Effector memory CD4-positive, alpha-beta T cell (primary cell): ENCODE measurements around the gene TMEM95.

ENCODE experiments used
- DNase-seq, 3 donors: peaks; one replicate each; pipeline ENCODE4 v3.0.0-alpha.2; 2020
- H3K27ac ChIP-seq: 2 replicates; pipeline ENCODE4 v1.7.0; 2013; ENCODE audit warnings: mild to moderate bottlenecking, low read length, moderate library complexity; ENCODE audit not compliant: insufficient read depth, poor library complexity, severe bottlenecking
- H3K27me3 ChIP-seq: replicated peaks from 2 replicates; pipeline ENCODE4 v1.7.0; 2013; ENCODE audit warnings: mild to moderate bottlenecking, low read length; ENCODE audit not compliant: insufficient read depth, control insufficient read depth, poor library complexity, severe bottlenecking
- H3K36me3 ChIP-seq: 2 replicates; pipeline ENCODE4 v1.7.0; 2013; ENCODE audit warnings: mild to moderate bottlenecking, low read length, moderate library complexity; ENCODE audit not compliant: control insufficient read depth, insufficient read depth
- H3K4me1 ChIP-seq: 2 replicates; pipeline ENCODE4 v1.7.0; 2013; ENCODE audit warnings: low read length, mild to moderate bottlenecking; ENCODE audit not compliant: control insufficient read depth, insufficient read depth, poor library complexity, severe bottlenecking
- H3K4me3 ChIP-seq: 2 replicates; pipeline ENCODE4 v1.7.0; 2013; ENCODE audit warnings: low read length, low read depth, mild to moderate bottlenecking; ENCODE audit not compliant: insufficient read depth, poor library complexity, severe bottlenecking
- H3K9me3 ChIP-seq: 2 replicates; pipeline ENCODE4 v1.7.0; 2013; ENCODE audit warnings: mild to moderate bottlenecking, low read length, moderate library complexity; ENCODE audit not compliant: control insufficient read depth

TMEM95 gene

DNA sequence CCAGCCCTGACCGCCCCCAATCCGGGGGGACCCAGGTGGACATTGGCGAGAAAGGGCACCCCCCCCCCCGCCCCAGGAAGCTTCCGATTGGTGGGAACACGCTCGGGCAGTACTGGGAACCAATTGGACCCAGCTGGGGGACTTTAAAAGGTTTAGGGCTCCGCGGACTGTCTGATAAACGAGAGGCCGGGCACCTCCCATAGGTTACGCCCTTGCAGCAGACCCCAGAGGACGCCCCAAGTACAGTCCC lies 48.7 kb downstream of the TMEM95 start:
- H3K27ac ChIP-seq, result peak overlapping the region; percentile 67
- H3K4me1 ChIP-seq, result peaks cover 19% of the 10 kb centered on the region
- DNase-seq, result no peak

DNA sequence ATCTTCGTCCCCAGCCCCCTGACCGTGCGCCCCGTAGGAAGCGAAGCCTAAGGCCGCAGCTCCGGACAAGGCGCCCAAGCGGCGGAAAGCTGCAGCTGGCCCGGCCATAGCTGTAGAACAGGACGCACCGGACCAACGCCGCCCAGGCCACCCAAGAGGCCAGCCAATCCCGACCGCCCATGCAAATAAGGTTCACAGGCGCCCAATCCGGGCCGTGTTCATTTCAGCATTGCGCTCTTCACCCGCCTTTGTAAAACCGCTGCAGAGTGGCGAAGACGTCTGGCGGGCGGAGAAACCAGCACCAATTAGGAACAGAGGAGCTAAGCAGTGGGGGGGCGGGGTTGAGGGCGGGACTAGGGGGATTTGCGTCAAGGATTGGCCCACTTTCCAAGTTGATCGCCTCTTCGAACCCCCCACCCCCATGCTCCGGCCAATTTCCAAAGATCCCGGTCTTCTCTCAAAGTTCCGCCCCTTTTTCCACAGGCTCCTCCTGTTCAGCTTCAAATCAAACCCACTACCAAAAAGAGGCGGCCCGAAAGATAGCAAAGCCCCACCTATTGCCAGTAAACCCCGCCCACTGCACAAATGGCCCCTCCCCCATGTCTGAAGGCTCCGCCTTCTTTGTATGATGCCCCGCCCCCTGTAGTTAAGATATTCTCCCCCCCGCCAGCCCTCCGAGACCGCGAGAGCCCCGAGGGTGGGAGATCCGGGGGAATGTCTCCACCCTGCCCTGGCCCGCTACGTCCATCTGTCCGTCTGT lies 49.2 kb downstream of the TMEM95 start, which contains the start of gene TMEM256:
TSS of gene TMEM256 (minus strand) at position 121 of the 760 bp plus-strand sequence. CDS start at position 108, 13 bp downstream.
- H3K9me3 ChIP-seq, result no peaks in the 10 kb centered on the region
- H3K36me3 ChIP-seq, result no peaks in the 10 kb centered on the region
- peak; percentile 94 to 96 (median 95) for DNase-seq
- H3K27ac ChIP-seq, result peak within 1 kb of the TSS; percentile 67
- H3K4me3 ChIP-seq, result peak within 1 kb of the TSS; percentile 89
- peaks cover 19% of the 10 kb centered on the region for H3K4me1 ChIP-seq
- no peaks in the 10 kb centered on the region for H3K27me3 ChIP-seq

More for the DNA sequence above, 48.7 kb downstream of the TMEM95 start:
- Histone ChIP-seq H3K36me3 (no peaks in the 10 kb centered on the region), H3K9me3 (no peaks in the 10 kb centered on the region), H3K27me3 (no peaks in the 10 kb centered on the region), H3K4me3 (peak overlapping the region; percentile 89)

DNA sequence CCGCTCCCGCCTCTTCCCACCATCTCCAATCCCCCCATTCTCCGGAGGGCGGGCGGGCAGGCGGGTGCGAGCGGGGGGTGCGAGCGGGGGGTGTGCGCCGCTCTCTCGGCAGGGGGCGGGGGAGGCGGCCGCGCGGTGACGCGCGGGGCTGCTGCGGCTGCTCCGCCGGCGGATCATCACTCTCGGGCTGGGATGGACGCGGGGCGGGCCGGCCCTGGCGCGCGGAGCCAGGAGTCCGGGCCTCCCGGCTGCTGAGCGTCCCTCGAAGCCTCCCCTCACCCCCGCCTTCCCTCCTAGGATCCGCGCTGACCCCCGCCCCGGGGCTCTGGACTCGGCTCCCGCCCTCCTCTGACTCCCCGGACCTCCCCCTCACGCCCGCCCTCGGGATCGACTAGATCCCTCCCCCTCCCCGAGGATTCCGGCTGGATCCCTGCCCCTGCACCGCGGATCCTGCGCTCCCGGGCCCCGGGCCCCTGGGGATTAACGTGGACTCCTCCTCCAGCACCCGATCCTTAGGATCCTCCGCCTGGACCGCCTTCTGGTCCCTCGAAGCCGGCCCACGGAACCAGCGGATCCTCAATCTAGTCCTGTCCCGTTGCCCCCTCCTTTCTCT lies 49.9 kb downstream of the TMEM95 start:
- no peaks in the 10 kb centered on the region for H3K9me3 ChIP-seq
- peak overlapping the region; percentile 67 for H3K27ac ChIP-seq
- H3K36me3 ChIP-seq, result no peaks in the 10 kb centered on the region
- peaks cover 19% of the 10 kb centered on the region for H3K4me1 ChIP-seq
- H3K27me3 ChIP-seq, result no peaks in the 10 kb centered on the region
- DNase-seq, result peak in 2 of 3 donors; percentile 62 to 63
- peak overlapping the region; percentile 89 for H3K4me3 ChIP-seq

GRCh38 chr17:7405350-7406234 lies 50.6 kb downstream of the TMEM95 start:
- H3K4me3 ChIP-seq, result peak overlapping the region; percentile 89
- H3K27me3 ChIP-seq, result no peaks in the 10 kb centered on the region
- H3K4me1 ChIP-seq, result peaks cover 19% of the 10 kb centered on the region
- H3K36me3 ChIP-seq, result no peaks in the 10 kb centered on the region
- H3K27ac ChIP-seq, result peak overlapping the region; percentile 67
- no peak for DNase-seq
- no peaks in the 10 kb centered on the region for H3K9me3 ChIP-seq

- Histone ChIP-seq H3K9me3 (no peaks in the 10 kb centered on the region), H3K4me1 (peaks cover 19% of the 10 kb centered on the region), H3K4me3 (no peak overlapping the region), H3K36me3 (no peaks in the 10 kb centered on the region), H3K27ac (no peak overlapping the region), H3K27me3 (no peaks in the 10 kb centered on the region)
- no peak for DNase-seq
Measured at GRCh38 chr17:7406235-7406825, 51.4 kb downstream of the TMEM95 start.
